GM12878 (cell line): ENCODE measurements around the gene SMYD5. TPM values are rescaled to one million over a fixed set of nuclear protein-coding genes. Genes with fewer than 3 reads are reported as not detected.

Experiments used
- ATAC-seq: fragments of 200-7000 bp; cut with Tn5 transposase; 3 replicates; pipeline ENCODE4 v1.9.1; 2020; ENCODE audit warnings: mild to moderate bottlenecking, moderate library complexity
- BruUV-seq: library from RNA; stranded (reverse); fragments of 400-500 nt; replicated peaks from 2 replicates; lab custom pipeline; 2021; lab: Mats Ljungman, UMichigan
- CTCF ChIA-PET: fragments of 300-600 bp; sonication (Branson Sonifier 250); formaldehyde crosslinking; extraction: SDS; loops from one replicate; lab custom pipeline; 2021; ENCODE audit warnings: inconsistent platforms; lab: Yijun Ruan, JAX
- POLR2A ChIA-PET: fragments of 350-600 bp; formaldehyde crosslinking; extraction: SDS; loops from one replicate; lab custom pipeline; 2021; ENCODE audit warnings: inconsistent platforms; lab: Charles Lee
- RAD21 ChIA-PET: fragments of 300-600 bp; sonication (Branson Sonifier 250); formaldehyde crosslinking; loops from one replicate; lab custom pipeline; 2023; ENCODE audit warnings: antibody characterized with exemption; ENCODE audit not compliant: unreplicated experiment; lab: Charles Lee
- SMC1A ChIA-PET: fragments of 300-600 bp; sonication (Branson Sonifier 250); formaldehyde crosslinking; loops from one replicate; lab custom pipeline; 2023; ENCODE audit not compliant: unreplicated experiment, uncharacterized antibody; lab: Charles Lee
- DNase-seq: peaks from one replicate; pipeline ENCODE4 v3.0.0-alpha.2; 2011; ENCODE audit warnings: low read depth, low spot score
- FAIRE-seq: peaks from 3 replicates; lab custom pipeline; 2011; peaks lifted over from hg19 to GRCh38; lab: Jason Lieb, UNC
- H2AFZ ChIP-seq: 2 replicates; pipeline ENCODE4 v1.6.0; 2011; ENCODE audit warnings: low read depth, low read length, control low read depth; ENCODE audit not compliant: control insufficient read depth
- H3K27ac ChIP-seq: 2 replicates; pipeline ENCODE4 v1.5.1; 2011; ENCODE audit warnings: control low read depth; ENCODE audit not compliant: control insufficient read depth, insufficient read depth
- H3K27me3 ChIP-seq, 2 experiments: replicated peaks in 1 of 2; 2 replicates each; pipeline versions ENCODE4 v1.6.0 to v1.6.1; 2011; ENCODE audit warnings: low read length in 1 of 2; ENCODE audit not compliant: control insufficient read depth in 2 of 2, insufficient read depth in 2 of 2
- H3K36me3 ChIP-seq, 2 experiments: 2 replicates each; pipeline ENCODE4 v1.5.1; 2011; ENCODE audit warnings: low read length in 1 of 2; ENCODE audit not compliant: control insufficient read depth in 2 of 2, insufficient read depth in 2 of 2
- H3K4me1 ChIP-seq: 2 replicates; pipeline ENCODE4 v1.6.1; 2011; ENCODE audit warnings: mild to moderate bottlenecking, low read length, moderate library complexity, mixed read lengths; ENCODE audit not compliant: control insufficient read depth, insufficient read depth
- H3K4me2 ChIP-seq: 2 replicates; pipeline ENCODE4 v1.6.0; 2011; ENCODE audit warnings: control low read depth; ENCODE audit not compliant: control insufficient read depth, insufficient read depth
- H3K4me3 ChIP-seq: fragments of 200-600 bp; sonication (generic); 2 replicates; pipeline ENCODE4 v1.5.1; 2016
- H3K79me2 ChIP-seq: 2 replicates; pipeline ENCODE4 v1.6.0; 2011; ENCODE audit warnings: low read length; ENCODE audit not compliant: control insufficient read depth, insufficient read depth
- H3K9ac ChIP-seq: 2 replicates; pipeline ENCODE4 v1.8.0; 2011; ENCODE audit warnings: low read length, control low read depth, mixed read lengths; ENCODE audit not compliant: control insufficient read depth, insufficient read depth
- H3K9me3 ChIP-seq: replicated peaks from 3 replicates; pipeline ENCODE4 v1.5.1; 2011; ENCODE audit warnings: mild to moderate bottlenecking, low read length; ENCODE audit not compliant: control insufficient read depth, insufficient read depth
- H4K20me1 ChIP-seq: 2 replicates; pipeline ENCODE4 v1.6.0; 2011; ENCODE audit not compliant: control insufficient read depth, insufficient read depth
- EGR1 ChIP-seq, 2 experiments: IDR thresholded peaks; 1 replicate in 1 of 2; 2 replicates in 1 of 2; pipeline ENCODE4 v1.6.1; 2011 to 2012; ENCODE audit warnings: low read depth in 2 of 2, low read length in 2 of 2, borderline replicate concordance in 1 of 2, mild to moderate bottlenecking in 1 of 2, moderate library complexity in 1 of 2
- HCFC1 ChIP-seq: fragments of 150-350 bp; IDR thresholded peaks from 2 replicates; pipeline ENCODE4 v1.6.1; 2014; ENCODE audit warnings: low read length
- HDAC6 ChIP-seq: fragments of 200-600 bp; sonication (generic); IDR thresholded peaks from one replicate; pipeline ENCODE4 v1.8.0; 2017; ENCODE audit warnings: antibody characterized with exemption; ENCODE audit not compliant: unreplicated experiment
- HDGF ChIP-seq: fragments of 450-650 bp; IDR thresholded peaks from 2 replicates; pipeline ENCODE4 v1.6.1; 2016; ENCODE audit warnings: antibody characterized with exemption
- SIX5 ChIP-seq: IDR thresholded peaks from 2 replicates; pipeline ENCODE4 v1.6.1; 2011; ENCODE audit warnings: mild to moderate bottlenecking, low read depth, low read length, moderate library complexity; ENCODE audit not compliant: severe bottlenecking
- TCF7 ChIP-seq: IDR thresholded peaks from 2 replicates; pipeline ENCODE4 v1.6.1; 2014; ENCODE audit warnings: antibody characterized with exemption, borderline replicate concordance
- WRNIP1 ChIP-seq: IDR thresholded peaks from 2 replicates; pipeline ENCODE4 v1.6.1; 2011; ENCODE audit warnings: low read depth, low read length, improper control_type of control experiment, borderline replicate concordance
- YY1 ChIP-seq: IDR thresholded peaks from 2 replicates; pipeline ENCODE4 v1.6.1; 2011; ENCODE audit warnings: low read depth, mild to moderate bottlenecking, low read length
- ZBED1 ChIP-seq: IDR thresholded peaks from 2 replicates; pipeline ENCODE4 v1.6.1; 2016; ENCODE audit warnings: borderline replicate concordance
- ZNF217 ChIP-seq: fragments of 450-650 bp; IDR thresholded peaks from 2 replicates; pipeline ENCODE4 v1.6.1; 2017; ENCODE audit warnings: antibody characterized with exemption, mild to moderate bottlenecking
- WGBS: methylation state at CpG from one replicate; pipeline ENCODE4 v1.1.6; 2016; ENCODE audit warnings: low lambda C conversion rate; ENCODE audit not compliant: insufficient replicate concordance, insufficient coverage; ENCODE audit errors: missing lambda C conversion rate; 5-methylcytosine and 5-hydroxymethylcytosine counted together
- in situ Hi-C: fragments of 300-500 bp; cut with MboI; formaldehyde crosslinking; loops from 9 replicates; pipeline ENCODE4 v1.14.3; 2018; ENCODE audit warnings: mixed read lengths
- intact Hi-C: fragments of 100-400 bp; cut with micrococcal nuclease; formaldehyde crosslinking; loops from one replicate; pipeline ENCODE4 v1.14.2; 2022; ENCODE audit not compliant: unreplicated experiment
- polyA plus RNA-seq, 11 experiments: library from polyadenylated mRNA; depleted of rRNA in 4 of 11; unstranded in 6 of 11; stranded (reverse) in 5 of 11; fragments of >200 nt; fragmentation: Nextera tagmentation in 4 of 11; fragmentation: Illumina TruSeq in 1 of 11; extraction: Ambion mirVana in 4 of 11; extraction: Trizol in 1 of 11; gene quantifications; 1 replicate in 1 of 11; 2 replicates in 10 of 11; pipeline versions ENCODE4 v1.2.1 to v1.2.3, GENCODE V29; 2011 to 2016; ENCODE audit warnings: inconsistent platforms in 2 of 11, missing spikeins in 2 of 11, low read depth in 1 of 11
- total RNA-seq, 4 experiments: library from RNA; depleted of rRNA in 3 of 4; stranded (reverse); fragments of >200 nt in 3 of 4; fragmentation: Illumina TruSeq in 1 of 4; extraction: Trizol in 1 of 4; gene quantifications; 2 replicates each; pipeline versions ENCODE4 v1.2.1 to v1.2.3, GENCODE V29; 2013 to 2021
- TF ChIP-seq, protein P1 (sequence below): IDR thresholded peaks from 2 replicates; pipeline ENCODE4 v1.6.1; 2012; ENCODE audit warnings: low read length, inconsistent platforms
- TF ChIP-seq, protein P2 (sequence below): fragments of 450-650 bp; IDR thresholded peaks from 2 replicates; pipeline ENCODE4 v1.6.1; 2016; ENCODE audit warnings: mild to moderate bottlenecking, moderate library complexity, borderline replicate concordance
- TF ChIP-seq, protein P3 (sequence below): fragments of 450-650 bp; IDR thresholded peaks from 2 replicates; pipeline ENCODE4 v1.6.1; 2018; ENCODE audit warnings: borderline replicate concordance, mild to moderate bottlenecking; ENCODE audit not compliant: partially characterized antibody
- TF ChIP-seq, protein P4 (sequence below): IDR thresholded peaks from 2 replicates; pipeline ENCODE4 v1.6.1; 2011; ENCODE audit warnings: low read depth, low read length, improper control_type of control experiment, borderline replicate concordance
- TF ChIP-seq, protein P5 (sequence below): IDR thresholded peaks from 2 replicates; pipeline ENCODE4 v1.6.1; 2012; ENCODE audit warnings: low read depth, low read length, improper control_type of control experiment

Gene SMYD5
- total and polyA plus RNA-seq, 10 of the 15 experiments (the other 5 are each of a cell fraction or from before 2014, with no cell fraction given): 6.1 to 35.3 (median 26.4) TPM

DNA sequence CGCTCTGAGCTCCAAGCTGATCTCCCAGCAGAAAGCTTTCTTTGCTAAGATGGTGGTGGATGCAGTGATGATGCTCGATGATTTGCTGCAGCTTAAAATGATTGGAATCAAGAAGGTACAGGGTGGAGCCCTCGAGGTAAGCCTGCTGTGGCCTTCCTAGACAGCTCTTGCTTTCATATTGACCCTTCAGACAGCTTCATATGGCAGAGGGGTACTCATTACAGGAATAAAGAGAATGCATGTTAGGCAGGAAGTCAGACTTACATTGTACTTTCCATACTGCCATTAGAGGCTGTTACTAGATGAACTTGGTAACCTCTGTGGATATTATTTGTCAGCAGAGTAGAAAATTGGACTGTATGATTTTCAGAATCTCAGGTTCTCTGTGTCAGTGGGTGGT, 30.5 kb downstream of the SMYD5 start:
- in situ Hi-C loops: no loop called here

More for the DNA sequence above, 30.5 kb downstream of the SMYD5 start:
- TF ChIP-seq, protein P1, sequence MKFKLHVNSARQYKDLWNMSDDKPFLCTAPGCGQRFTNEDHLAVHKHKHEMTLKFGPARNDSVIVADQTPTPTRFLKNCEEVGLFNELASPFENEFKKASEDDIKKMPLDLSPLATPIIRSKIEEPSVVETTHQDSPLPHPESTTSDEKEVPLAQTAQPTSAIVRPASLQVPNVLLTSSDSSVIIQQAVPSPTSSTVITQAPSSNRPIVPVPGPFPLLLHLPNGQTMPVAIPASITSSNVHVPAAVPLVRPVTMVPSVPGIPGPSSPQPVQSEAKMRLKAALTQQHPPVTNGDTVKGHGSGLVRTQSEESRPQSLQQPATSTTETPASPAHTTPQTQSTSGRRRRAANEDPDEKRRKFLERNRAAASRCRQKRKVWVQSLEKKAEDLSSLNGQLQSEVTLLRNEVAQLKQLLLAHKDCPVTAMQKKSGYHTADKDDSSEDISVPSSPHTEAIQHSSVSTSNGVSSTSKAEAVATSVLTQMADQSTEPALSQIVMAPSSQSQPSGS: no peak
- no peak for TF ChIP-seq HCFC1
- TF ChIP-seq, protein P2, sequence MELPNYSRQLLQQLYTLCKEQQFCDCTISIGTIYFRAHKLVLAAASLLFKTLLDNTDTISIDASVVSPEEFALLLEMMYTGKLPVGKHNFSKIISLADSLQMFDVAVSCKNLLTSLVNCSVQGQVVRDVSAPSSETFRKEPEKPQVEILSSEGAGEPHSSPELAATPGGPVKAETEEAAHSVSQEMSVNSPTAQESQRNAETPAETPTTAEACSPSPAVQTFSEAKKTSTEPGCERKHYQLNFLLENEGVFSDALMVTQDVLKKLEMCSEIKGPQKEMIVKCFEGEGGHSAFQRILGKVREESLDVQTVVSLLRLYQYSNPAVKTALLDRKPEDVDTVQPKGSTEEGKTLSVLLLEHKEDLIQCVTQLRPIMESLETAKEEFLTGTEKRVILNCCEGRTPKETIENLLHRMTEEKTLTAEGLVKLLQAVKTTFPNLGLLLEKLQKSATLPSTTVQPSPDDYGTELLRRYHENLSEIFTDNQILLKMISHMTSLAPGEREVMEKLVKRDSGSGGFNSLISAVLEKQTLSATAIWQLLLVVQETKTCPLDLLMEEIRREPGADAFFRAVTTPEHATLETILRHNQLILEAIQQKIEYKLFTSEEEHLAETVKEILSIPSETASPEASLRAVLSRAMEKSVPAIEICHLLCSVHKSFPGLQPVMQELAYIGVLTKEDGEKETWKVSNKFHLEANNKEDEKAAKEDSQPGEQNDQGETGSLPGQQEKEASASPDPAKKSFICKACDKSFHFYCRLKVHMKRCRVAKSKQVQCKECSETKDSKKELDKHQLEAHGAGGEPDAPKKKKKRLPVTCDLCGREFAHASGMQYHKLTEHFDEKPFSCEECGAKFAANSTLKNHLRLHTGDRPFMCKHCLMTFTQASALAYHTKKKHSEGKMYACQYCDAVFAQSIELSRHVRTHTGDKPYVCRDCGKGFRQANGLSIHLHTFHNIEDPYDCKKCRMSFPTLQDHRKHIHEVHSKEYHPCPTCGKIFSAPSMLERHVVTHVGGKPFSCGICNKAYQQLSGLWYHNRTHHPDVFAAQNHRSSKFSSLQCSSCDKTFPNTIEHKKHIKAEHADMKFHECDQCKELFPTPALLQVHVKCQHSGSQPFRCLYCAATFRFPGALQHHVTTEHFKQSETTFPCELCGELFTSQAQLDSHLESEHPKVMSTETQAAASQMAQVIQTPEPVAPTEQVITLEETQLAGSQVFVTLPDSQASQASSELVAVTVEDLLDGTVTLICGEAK: no peak
- TF ChIP-seq HDGF: no peak
- TF ChIP-seq TCF7: no peak
- TF ChIP-seq, protein P3, sequence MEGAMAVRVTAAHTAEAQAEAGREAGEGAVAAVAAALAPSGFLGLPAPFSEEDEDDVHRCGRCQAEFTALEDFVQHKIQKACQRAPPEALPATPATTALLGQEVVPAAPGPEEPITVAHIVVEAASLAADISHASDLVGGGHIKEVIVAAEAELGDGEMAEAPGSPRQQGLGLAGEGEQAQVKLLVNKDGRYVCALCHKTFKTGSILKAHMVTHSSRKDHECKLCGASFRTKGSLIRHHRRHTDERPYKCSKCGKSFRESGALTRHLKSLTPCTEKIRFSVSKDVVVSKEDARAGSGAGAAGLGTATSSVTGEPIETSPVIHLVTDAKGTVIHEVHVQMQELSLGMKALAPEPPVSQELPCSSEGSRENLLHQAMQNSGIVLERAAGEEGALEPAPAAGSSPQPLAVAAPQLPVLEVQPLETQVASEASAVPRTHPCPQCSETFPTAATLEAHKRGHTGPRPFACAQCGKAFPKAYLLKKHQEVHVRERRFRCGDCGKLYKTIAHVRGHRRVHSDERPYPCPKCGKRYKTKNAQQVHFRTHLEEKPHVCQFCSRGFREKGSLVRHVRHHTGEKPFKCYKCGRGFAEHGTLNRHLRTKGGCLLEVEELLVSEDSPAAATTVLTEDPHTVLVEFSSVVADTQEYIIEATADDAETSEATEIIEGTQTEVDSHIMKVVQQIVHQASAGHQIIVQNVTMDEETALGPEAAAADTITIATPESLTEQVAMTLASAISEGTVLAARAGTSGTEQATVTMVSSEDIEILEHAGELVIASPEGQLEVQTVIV: no peak
- TF ChIP-seq, protein P4, sequence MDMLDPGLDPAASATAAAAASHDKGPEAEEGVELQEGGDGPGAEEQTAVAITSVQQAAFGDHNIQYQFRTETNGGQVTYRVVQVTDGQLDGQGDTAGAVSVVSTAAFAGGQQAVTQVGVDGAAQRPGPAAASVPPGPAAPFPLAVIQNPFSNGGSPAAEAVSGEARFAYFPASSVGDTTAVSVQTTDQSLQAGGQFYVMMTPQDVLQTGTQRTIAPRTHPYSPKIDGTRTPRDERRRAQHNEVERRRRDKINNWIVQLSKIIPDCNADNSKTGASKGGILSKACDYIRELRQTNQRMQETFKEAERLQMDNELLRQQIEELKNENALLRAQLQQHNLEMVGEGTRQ: no peak
- no peak for TF ChIP-seq SIX5
- no peak for TF ChIP-seq ZBED1
- TF ChIP-seq WRNIP1: no peak
- no peak for TF ChIP-seq ZNF217
- no peak for TF ChIP-seq HDAC6
- TF ChIP-seq, protein P5, sequence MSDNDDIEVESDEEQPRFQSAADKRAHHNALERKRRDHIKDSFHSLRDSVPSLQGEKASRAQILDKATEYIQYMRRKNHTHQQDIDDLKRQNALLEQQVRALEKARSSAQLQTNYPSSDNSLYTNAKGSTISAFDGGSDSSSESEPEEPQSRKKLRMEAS: no peak
- TF ChIP-seq YY1: no peak
- no peak for TF ChIP-seq EGR1 (IDR thresholded peaks at IDR 0.05; ENCODE audit: borderline replicate concordance in 1 of 2, low read depth in 2 of 2, low read length in 2 of 2)
- TF ChIP-seq, all 136 proteins: peak for 0
- Histone ChIP-seq H3K79me2 (peaks cover 17% of the 10 kb centered on the region), H3K4me3 (no peak overlapping the region), H3K4me1 (no peaks in the 10 kb centered on the region), H3K9me3 (no peaks in the 10 kb centered on the region), H3K27ac (no peak overlapping the region), H3K9ac (no peak overlapping the region), H2AFZ (no peak overlapping the region), H3K4me2 (no peak overlapping the region), H4K20me1 (no peaks in the 10 kb centered on the region; the same call in 1 of the 2 replicates), H3K27me3 (no peaks in the 10 kb centered on the region), H3K36me3 (peaks cover 25 to 54% of the 10 kb centered on the region in 2 experiments)
- no TSS peak for BruUV-seq
- ChIA-PET SMC1A (interaction anchor here (0.8 to 2.3 kb wide), 6 partner anchors 8 to 45 kb away, joined by 3 to 8 read pairs (median 4); partner anchors contain the start of genes CCT7 and PRADC1), RAD21 (interaction anchor here (1.2 kb wide), 1 partner anchor 11 kb away, joined by 4 read pairs; the partner anchor contains the start of genes CCT7 and PRADC1), POLR2A (interaction anchor here (0.8 to 1.4 kb wide), 2 partner anchors 9 to 34 kb away, joined by 3 to 4 read pairs; no protein-coding TSS in a partner anchor), CTCF (interaction anchor here (0.7 to 1.4 kb wide), 3 partner anchors 9 to 45 kb away, joined by 3 to 8 read pairs (median 3); no protein-coding TSS in a partner anchor)
- ATAC-seq (no peak), FAIRE-seq (no peak), DNase-seq (no peak)
- intact Hi-C loops: no loop called here
- WGBS: 40% methylated on average over 3 of the region's 3 CpGs
